Activated T-cell treated with anti-CD3 and anti-CD28 coated beads for 4 hours (primary cell): ENCODE results near the gene PARD3.

Experiments
- DNase-seq: peaks from one replicate; pipeline ENCODE4 v3.0.0-alpha.2; 2020

The PARD3 gene

GRCh38 chr10:34567659-34568253 is 247.3 kb downstream of the PARD3 start:
- DNase-seq = no peak

GRCh38 chr10:34565934-34566333 is 249.2 kb downstream of the PARD3 start:
- DNase-seq = no peak

- no peak for DNase-seq
Measured at GRCh38 chr10:34558093-34558583, 257.0 kb downstream of the PARD3 start.

- DNase-seq = no peak
Measured at GRCh38 chr10:34557173-34557572, 257.9 kb downstream of the PARD3 start.

GRCh38 chr10:34555653-34556052 is 259.4 kb downstream of the PARD3 start:
- DNase-seq = no peak

- no peak for DNase-seq
Measured at GRCh38 chr10:34553747-34554146, 261.3 kb downstream of the PARD3 start.

- no peak for DNase-seq
Measured at GRCh38 chr10:34551295-34551694, 263.8 kb downstream of the PARD3 start.

GRCh38 chr10:34549953-34550352 is 265.1 kb downstream of the PARD3 start:
- no peak for DNase-seq

GRCh38 chr10:34549001-34549400 is 266.1 kb downstream of the PARD3 start:
- no peak for DNase-seq

GRCh38 chr10:34548466-34548865 is 266.6 kb downstream of the PARD3 start:
- DNase-seq = no peak

- DNase-seq = no peak
Measured at GRCh38 chr10:34547695-34548094, 267.4 kb downstream of the PARD3 start.

GRCh38 chr10:34547291-34547690 is 267.8 kb downstream of the PARD3 start:
- DNase-seq = no peak

GRCh38 chr10:34544400-34544799 is 270.7 kb downstream of the PARD3 start:
- DNase-seq = no peak

GRCh38 chr10:34543716-34544115 is 271.4 kb downstream of the PARD3 start:
- no peak for DNase-seq

- DNase-seq = no peak
Measured at GRCh38 chr10:34540492-34540891, 274.6 kb downstream of the PARD3 start.

GRCh38 chr10:34539533-34540315 is 275.4 kb downstream of the PARD3 start:
- DNase-seq = no peak

- no peak for DNase-seq
Measured at GRCh38 chr10:34538281-34538829, 276.7 kb downstream of the PARD3 start.

- DNase-seq = no peak
Measured at GRCh38 chr10:34537629-34538231, 277.4 kb downstream of the PARD3 start.

GRCh38 chr10:34535872-34536271 is 279.2 kb downstream of the PARD3 start:
- no peak for DNase-seq

- DNase-seq = no peak
Measured at GRCh38 chr10:34530778-34531177, 284.3 kb downstream of the PARD3 start.

- DNase-seq = no peak
Measured at GRCh38 chr10:34528320-34528719, 286.8 kb downstream of the PARD3 start.

GRCh38 chr10:34526758-34527730 is 288.1 kb downstream of the PARD3 start:
- DNase-seq = no peak

- no peak for DNase-seq
Measured at GRCh38 chr10:34526186-34526585, 288.9 kb downstream of the PARD3 start.
